GM19468 (cell line): ENCODE data around the gene SCGB2B2.
"Not testable (repeated sequence)": the region's sequence is repeated elsewhere in the genome, so short reads cannot be mapped to it uniquely, and the experiment has no call there.

Experiments
- ATAC-seq: cut with Tn5 transposase; IDR thresholded peaks from one replicate; pipeline ENCODE4 v1.9.1; 2021; ENCODE audit warnings: mild to moderate bottlenecking, moderate library complexity, moderate number of reproducible peaks; ENCODE audit not compliant: unreplicated experiment; ENCODE audit errors: extremely low read depth

The SCGB2B2 gene

DNA sequence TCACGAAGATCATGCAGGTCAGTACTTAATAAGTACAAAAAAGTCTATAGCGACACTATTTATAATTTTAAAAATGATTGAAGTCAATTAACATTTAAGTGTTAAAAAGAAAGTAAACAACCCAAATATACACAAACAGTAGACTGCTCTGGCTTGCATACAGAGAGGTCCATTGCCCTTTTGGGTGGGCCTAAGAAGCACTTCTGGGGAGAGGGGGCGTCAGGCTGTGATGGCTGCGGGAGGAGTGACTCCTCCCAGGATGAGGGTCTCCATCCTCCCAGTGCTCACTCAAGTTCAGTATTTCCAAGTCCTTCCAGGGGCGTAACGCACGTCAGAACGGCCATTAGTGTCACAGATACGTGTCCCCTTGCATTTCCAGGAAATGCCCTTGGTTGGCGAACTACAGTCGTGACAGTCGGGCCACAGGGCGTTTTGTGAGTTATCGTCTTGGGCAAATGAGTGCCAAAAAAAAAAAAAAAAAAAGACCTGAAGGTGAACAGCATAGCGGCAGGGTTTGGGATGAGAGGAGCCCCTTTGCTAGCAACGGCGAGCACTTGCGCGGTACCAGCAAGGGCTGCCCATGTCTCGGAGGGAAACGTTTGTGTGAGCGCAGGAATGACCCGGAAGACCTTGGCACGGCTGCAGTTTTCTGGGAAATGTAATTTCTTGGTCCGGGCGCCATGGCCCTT is at the start of gene SCGB2B2:
Gene SCGB2B2 (minus strand): TSS at position 463 of the 689 bp plus-strand sequence. CDS start 82,596 bp downstream, outside the sequence.
- peak; percentile 11 for ATAC-seq

DNA sequence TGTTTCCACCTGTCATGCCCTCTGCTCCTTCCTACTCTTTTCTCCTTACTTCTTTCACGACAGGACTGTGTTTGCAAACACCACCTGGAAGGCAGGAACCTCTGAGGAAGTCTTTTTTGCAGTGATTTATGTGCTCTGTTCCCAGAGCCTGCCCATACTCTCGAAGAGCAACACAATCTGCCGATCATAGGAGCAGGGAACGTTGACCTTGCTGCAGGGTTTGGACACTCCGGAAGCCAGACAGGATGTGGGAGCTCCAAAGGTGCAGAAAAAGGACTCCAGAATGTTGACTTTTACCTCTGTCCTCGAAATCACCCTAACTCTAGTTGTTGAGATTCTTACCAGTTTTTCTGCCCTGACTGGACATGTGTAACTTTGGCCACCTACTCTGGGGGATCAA is 48.4 kb upstream of the SCGB2B2 start:
- ATAC-seq, result no peak

DNA sequence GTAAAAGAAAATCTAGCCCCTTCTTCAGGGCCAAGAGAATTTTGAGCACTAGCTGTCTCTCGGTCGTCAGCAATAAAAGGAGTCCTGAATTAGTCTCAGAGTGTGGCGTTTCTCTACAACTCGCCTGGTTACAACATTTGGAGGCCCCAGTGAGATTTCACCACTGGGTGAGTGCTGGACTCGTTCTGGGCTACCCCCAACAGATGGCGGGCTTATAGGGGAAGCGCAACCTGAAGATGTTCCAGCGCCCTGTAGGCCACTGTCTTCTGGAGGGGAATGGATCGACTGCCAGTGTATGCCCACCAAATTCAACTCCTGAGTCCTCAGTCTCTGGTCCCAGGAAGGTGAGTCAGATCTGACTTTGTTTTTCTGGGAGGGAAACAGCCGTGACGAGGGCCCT is 45.4 kb upstream of the SCGB2B2 start:
- no peak for ATAC-seq

DNA sequence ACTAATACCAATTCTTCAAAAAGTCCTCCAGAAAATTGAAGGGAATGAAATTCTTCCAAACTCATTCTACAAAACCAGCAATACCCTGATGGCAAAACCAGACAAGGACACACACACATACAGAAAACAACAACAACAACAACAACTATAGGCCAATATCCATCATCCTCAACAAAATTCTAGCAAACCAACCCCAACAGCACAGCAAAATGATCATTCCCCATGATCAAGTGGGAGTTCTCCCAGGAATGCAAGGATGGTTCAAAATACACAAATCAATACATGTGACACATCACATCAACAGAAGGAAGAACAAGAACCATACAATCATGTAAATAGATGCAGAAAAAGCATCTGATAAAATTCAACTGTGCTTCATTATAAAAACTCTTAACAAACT is 38.4 kb upstream of the SCGB2B2 start:
- ATAC-seq, result no peak

- no peak for ATAC-seq
Observed at GRCh38 chr19:34713262-34713637, 36.3 kb upstream of the SCGB2B2 start.

- no peak for ATAC-seq
Observed at GRCh38 chr19:34712395-34713261, 35.7 kb upstream of the SCGB2B2 start.

DNA sequence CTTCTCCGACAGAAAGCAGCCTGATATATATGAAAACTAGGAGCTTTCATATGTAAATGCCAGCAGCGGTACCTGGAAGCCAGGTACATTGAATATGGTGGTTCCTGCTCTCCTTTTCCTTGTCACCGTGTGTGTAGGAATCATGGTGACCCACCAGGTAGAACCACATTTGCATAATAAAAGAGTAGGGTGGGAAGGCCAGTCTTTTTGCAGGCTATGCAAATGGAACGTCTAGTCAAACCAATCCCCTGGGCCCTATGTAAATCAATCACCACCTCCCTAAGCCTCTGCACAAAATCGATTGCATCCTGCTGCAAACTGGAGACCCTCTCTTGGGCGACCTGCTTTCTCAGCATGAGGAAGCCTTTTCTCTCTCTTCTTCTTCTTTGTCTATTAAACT is 34.9 kb upstream of the SCGB2B2 start:
- ATAC-seq, result no peak

GRCh38 chr19:34707661-34708060 is 30.7 kb upstream of the SCGB2B2 start:
- ATAC-seq, result no peak

DNA sequence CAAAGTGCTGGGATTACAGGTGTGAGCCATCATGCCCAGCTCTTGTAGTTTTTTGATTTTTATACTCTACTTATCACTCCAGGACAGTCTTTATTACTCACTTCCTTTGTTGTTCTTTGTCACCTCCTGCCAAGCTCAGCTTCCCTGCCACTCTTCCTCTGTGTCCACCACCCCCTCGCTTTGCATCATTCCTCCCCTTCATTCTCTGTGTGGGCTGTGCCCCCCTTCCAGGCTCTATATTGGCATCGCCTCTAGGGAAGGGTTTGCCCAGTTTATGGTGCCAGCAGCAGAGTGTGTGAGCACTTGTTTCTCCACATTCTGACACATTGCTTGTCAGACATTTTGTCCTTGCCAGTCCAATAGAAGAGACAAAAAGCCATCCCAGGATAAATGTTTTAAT is 15.6 kb upstream of the SCGB2B2 start:
- ATAC-seq, result no peak

DNA sequence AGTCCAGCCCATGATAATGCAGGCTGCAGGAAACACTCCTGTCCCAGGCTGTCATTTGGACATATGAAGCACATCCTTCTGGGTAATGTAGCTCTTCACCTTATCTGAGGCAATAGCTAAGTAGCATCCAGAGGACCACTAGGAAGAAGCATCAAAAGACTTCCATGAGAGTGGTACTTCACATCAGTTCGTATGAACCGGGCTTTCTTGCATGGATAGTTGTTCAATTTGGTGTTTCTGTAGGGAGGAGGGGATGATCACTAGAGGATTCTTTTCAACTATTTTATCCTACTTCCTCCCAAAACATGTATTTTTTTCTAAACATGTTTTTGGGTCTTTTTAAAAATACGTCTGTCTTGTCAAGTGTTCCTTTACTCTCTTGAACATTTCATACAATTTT is 13.4 kb upstream of the SCGB2B2 start:
- ATAC-seq, result no peak

DNA sequence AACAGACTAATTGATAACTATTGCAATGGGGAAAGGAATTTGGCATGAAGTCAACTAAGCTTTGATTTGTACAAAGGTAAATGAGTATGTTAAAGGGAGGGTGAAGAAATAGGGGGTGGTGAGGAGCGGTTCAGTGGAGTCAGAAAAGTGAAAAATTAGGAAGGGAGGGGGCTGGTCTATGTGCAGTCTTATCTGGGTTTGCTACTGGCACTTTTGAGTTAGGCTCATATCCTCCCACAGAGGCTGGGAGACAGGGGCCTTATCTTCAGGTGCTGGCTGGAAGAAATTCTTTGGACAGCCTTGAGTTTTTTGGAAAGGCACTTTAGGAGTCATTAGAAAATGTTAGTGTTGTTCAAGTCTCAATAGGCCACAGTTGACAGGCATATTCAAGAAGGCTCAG is 11.6 kb upstream of the SCGB2B2 start:
- ATAC-seq, result no peak

GRCh38 chr19:34687348-34687747 is 10.4 kb upstream of the SCGB2B2 start:
- no peak for ATAC-seq

DNA sequence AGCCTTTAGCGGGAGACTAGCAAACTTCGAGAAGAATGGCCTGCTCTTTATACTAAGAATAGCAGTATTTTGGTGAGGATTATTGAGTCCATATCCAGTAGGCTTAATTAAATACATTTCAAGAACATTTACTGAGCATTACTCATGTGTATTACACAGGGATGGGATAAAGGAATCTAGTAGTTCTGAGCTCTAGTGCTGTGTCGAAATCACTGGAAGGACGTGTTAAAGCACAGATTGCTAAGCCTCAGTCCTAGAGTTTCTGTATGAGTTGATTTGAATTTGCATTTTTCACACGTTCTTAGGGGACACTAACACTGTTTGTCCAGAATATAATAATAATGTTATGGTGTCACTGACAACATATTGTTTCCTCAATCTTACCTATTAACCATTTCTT is 9.5 kb upstream of the SCGB2B2 start:
- ATAC-seq, result no peak

GRCh38 chr19:34685266-34685665 is 8.3 kb upstream of the SCGB2B2 start:
- ATAC-seq, result not testable (repeated sequence)

GRCh38 chr19:34681478-34681877 is 4.5 kb upstream of the SCGB2B2 start:
- no peak for ATAC-seq

DNA sequence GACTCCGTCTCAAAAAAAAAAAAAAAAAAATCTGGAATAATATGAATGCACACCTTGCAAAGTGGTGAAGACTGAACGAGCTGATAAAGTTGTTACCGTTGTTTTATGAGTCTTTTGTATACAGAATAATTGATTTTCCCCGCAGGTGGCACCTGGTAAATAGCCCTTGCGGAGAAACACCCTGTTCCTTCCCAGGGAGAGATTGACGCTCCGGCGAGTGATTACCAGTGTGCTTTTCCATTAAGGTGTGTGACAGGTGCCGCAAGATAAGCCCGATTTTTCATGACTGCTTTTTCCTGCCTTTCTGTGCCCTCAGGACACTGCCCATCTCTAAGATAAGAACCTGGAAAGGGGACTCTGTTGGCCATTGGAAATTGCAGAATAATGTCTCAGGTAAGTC is 1.5 kb upstream of the SCGB2B2 start:
- no peak for ATAC-seq

GRCh38 chr19:34678085-34678412 is 1.1 kb upstream of the SCGB2B2 start:
- ATAC-seq, result no peak

- ATAC-seq, result peak; percentile 68
Observed at GRCh38 chr19:34677386-34678084, 576 bp upstream of the SCGB2B2 start, which contains the start of gene ZNF302. ZNF302 (plus strand) TSS chr19:34677678; CDS start chr19:34678805, 1,127 bp downstream.

- no peak for ATAC-seq
Observed at GRCh38 chr19:34675919-34676318, 1.0 kb downstream of the SCGB2B2 start.

DNA sequence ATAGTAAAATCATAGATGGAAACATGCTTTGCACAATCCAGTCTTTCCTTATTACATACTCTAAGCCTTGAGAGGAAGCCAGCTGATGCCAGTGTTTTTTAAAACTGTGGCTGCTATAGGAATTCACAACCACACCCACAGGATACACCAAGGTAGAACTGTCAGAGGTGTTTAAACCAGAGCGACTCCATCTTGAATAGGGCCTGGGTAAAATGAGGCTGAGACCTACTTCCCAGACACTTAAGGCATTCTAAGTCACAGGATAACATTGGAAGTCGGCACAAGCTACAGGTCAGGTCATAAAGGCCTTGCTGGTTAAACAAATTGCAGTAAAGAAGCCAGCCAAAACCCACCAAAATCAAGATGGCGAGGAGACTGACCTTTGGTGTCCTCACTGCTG is 1.7 kb downstream of the SCGB2B2 start:
- no peak for ATAC-seq

- ATAC-seq, result no peak
Observed at GRCh38 chr19:34673590-34673989, 3.4 kb downstream of the SCGB2B2 start.
